H1 (cell line): ENCODE data around the gene PLEKHA1. TPM values are rescaled to one million over a fixed set of nuclear protein-coding genes. Genes with fewer than 3 reads are reported as not detected.

ENCODE experiments used
- CTCF ChIA-PET: fragments of 300-600 bp; sonication (Branson Sonifier 250); formaldehyde crosslinking; loops from one replicate; lab custom pipeline; 2021; ENCODE audit not compliant: partially characterized antibody; lab: Charles Lee
- POLR2A ChIA-PET: fragments of 300-600 bp; sonication (Branson Sonifier 250); formaldehyde crosslinking; loops from one replicate; lab custom pipeline; 2021; ENCODE audit warnings: inconsistent platforms; ENCODE audit not compliant: partially characterized antibody; lab: Charles Lee
- DNase-seq, 2 experiments: peaks; one replicate each; pipeline versions ENCODE4 v3.0.0 to v3.0.0-alpha.2; 2010 to 2022; ENCODE audit warnings: low spot score in 2 of 2, low read depth in 1 of 2, mixed read lengths in 1 of 2
- FAIRE-seq: peaks from 2 replicates; lab custom pipeline; 2011; peaks lifted over from hg19 to GRCh38; lab: Jason Lieb, UNC
- H2AFZ ChIP-seq: 2 replicates; pipeline ENCODE4 v1.8.1; 2012; ENCODE audit warnings: low read length, inconsistent platforms
- H2AK5ac ChIP-seq: 2 replicates; pipeline ENCODE4 v1.6.1; 2013; ENCODE audit warnings: low read depth, low read length
- H2BK120ac ChIP-seq: replicated peaks from 2 replicates; pipeline ENCODE3; 2013; ENCODE audit warnings: low read depth, low read length, inconsistent platforms
- H2BK12ac ChIP-seq: 2 replicates; pipeline ENCODE4 v1.6.1; 2013; ENCODE audit warnings: low read depth, low read length
- H2BK15ac ChIP-seq: 2 replicates; pipeline ENCODE4 v1.6.1; 2013; ENCODE audit warnings: low read length
- H2BK20ac ChIP-seq: 2 replicates; pipeline ENCODE4 v1.6.1; 2013; ENCODE audit warnings: low read length
- H2BK5ac ChIP-seq: 2 replicates; pipeline ENCODE4 v1.6.1; 2013; ENCODE audit warnings: low read depth, low read length
- H3K14ac ChIP-seq: 2 replicates; pipeline ENCODE4 v1.6.1; 2013; ENCODE audit warnings: inconsistent platforms; ENCODE audit not compliant: insufficient read length
- H3K18ac ChIP-seq: 2 replicates; pipeline ENCODE4 v1.6.1; 2013; ENCODE audit warnings: low read length; ENCODE audit errors: extremely low read depth
- H3K23ac ChIP-seq: 2 replicates; pipeline ENCODE4 v1.6.1; 2013; ENCODE audit warnings: inconsistent platforms; ENCODE audit not compliant: insufficient read length
- H3K23me2 ChIP-seq: 2 replicates; pipeline ENCODE4 v1.6.1; 2013; ENCODE audit warnings: low read depth, low read length
- H3K27ac ChIP-seq: 2 replicates; pipeline ENCODE4 v1.6.1; 2011; ENCODE audit warnings: low read depth, low read length, inconsistent platforms
- H3K27me3 ChIP-seq, 4 experiments: replicated peaks in 1 of 4; 1 replicate in 1 of 4; 2 replicates in 3 of 4; pipeline versions ENCODE4 v1.6.1 to v1.8.1; 2011 to 2013; ENCODE audit warnings: low read length in 3 of 4, mild to moderate bottlenecking in 3 of 4, inconsistent platforms in 2 of 4, mixed read lengths in 2 of 4, moderate library complexity in 1 of 4; ENCODE audit not compliant: control insufficient read depth in 3 of 4, insufficient read depth in 3 of 4; ENCODE audit errors: extremely low read depth in 1 of 4
- H3K36me3 ChIP-seq, 4 experiments: 2 replicates each; pipeline versions ENCODE4 v1.6.1 to v1.8.1; 2011 to 2013; ENCODE audit warnings: mild to moderate bottlenecking in 4 of 4, low read length in 3 of 4, moderate library complexity in 2 of 4, control low read depth in 1 of 4, inconsistent platforms in 1 of 4; ENCODE audit not compliant: insufficient read depth in 4 of 4, control insufficient read depth in 2 of 4
- H3K4ac ChIP-seq: replicated peaks from 2 replicates; pipeline ENCODE3; 2013; ENCODE audit warnings: low read length, low read depth, mixed read lengths, inconsistent platforms; ENCODE audit not compliant: insufficient read length
- H3K4me1 ChIP-seq, 4 experiments: replicated peaks in 1 of 4; 1 replicate in 1 of 4; 2 replicates in 3 of 4; pipeline versions ENCODE4 v1.6.1 to v1.8.1; 2011 to 2013; ENCODE audit warnings: low read length in 3 of 4, inconsistent platforms in 2 of 4, mixed read lengths in 1 of 4; ENCODE audit not compliant: insufficient read depth in 4 of 4, control insufficient read depth in 3 of 4
- H3K4me2 ChIP-seq, 2 experiments: 2 replicates each; pipeline versions ENCODE4 v1.6.1 to v1.8.1; 2011 to 2013; ENCODE audit warnings: low read depth in 2 of 2, low read length in 2 of 2, control low read depth in 1 of 2, inconsistent platforms in 1 of 2, mild to moderate bottlenecking in 1 of 2; ENCODE audit not compliant: insufficient read depth in 1 of 2
- H3K4me3 ChIP-seq, 4 experiments: fragments of 200-600, 300-600 bp in 1 of 4; sonication (generic), shearing (Covaris generic), sonication (Bioruptor Twin) in 1 of 4; 2 replicates each; pipeline versions ENCODE4 v1.5.1 to v1.8.1; 2011 to 2016; ENCODE audit warnings: low read length in 4 of 4, low read depth in 3 of 4, control low read depth in 2 of 4, inconsistent platforms in 2 of 4, mild to moderate bottlenecking in 2 of 4, mixed read lengths in 1 of 4, moderate library complexity in 1 of 4; ENCODE audit not compliant: insufficient read depth in 2 of 4; ENCODE audit errors: extremely low read depth in 1 of 4
- H3K56ac ChIP-seq: replicated peaks from 2 replicates; pipeline ENCODE3; 2013; ENCODE audit warnings: low read depth, mild to moderate bottlenecking, mixed read lengths, low read length, inconsistent platforms; ENCODE audit not compliant: insufficient read length
- H3K79me1 ChIP-seq: 2 replicates; pipeline ENCODE4 v1.6.1; 2013; ENCODE audit warnings: low read depth, low read length, control low read depth
- H3K79me2 ChIP-seq, 2 experiments: 2 replicates each; pipeline versions ENCODE4 v1.6.1 to v1.8.1; 2012 to 2013; ENCODE audit warnings: low read length in 2 of 2, mild to moderate bottlenecking in 2 of 2, inconsistent platforms in 1 of 2; ENCODE audit not compliant: insufficient read depth in 2 of 2, control insufficient read depth in 1 of 2
- H3K9ac ChIP-seq, 4 experiments: replicated peaks in 1 of 4; 1 replicate in 1 of 4; 2 replicates in 3 of 4; pipeline versions ENCODE4 v1.6.1 to v1.8.1; 2011 to 2013; ENCODE audit warnings: low read depth in 3 of 4, low read length in 3 of 4, control low read depth in 2 of 4, mild to moderate bottlenecking in 2 of 4, moderate library complexity in 2 of 4, inconsistent platforms in 1 of 4; ENCODE audit errors: extremely low read depth in 1 of 4
- H3K9me3 ChIP-seq, 2 experiments: 2 replicates each; pipeline versions ENCODE4 v1.6.1 to v1.8.1; 2012 to 2013; ENCODE audit warnings: mild to moderate bottlenecking in 2 of 2, moderate library complexity in 2 of 2, control low read depth in 1 of 2, inconsistent platforms in 1 of 2, low read depth in 1 of 2, low read length in 1 of 2, mixed read lengths in 1 of 2; ENCODE audit not compliant: insufficient read depth in 2 of 2
- H4K20me1 ChIP-seq, 2 experiments: replicated peaks in 1 of 2; 2 replicates each; pipeline versions ENCODE3 to v1.8.1; 2011 to 2013; ENCODE audit warnings: inconsistent platforms in 2 of 2, low read length in 2 of 2, mild to moderate bottlenecking in 1 of 2; ENCODE audit not compliant: insufficient read depth in 2 of 2, control insufficient read depth in 1 of 2
- H4K5ac ChIP-seq: 2 replicates; pipeline ENCODE4 v1.6.1; 2013; ENCODE audit warnings: low read length, low read depth, mixed read lengths, inconsistent platforms; ENCODE audit not compliant: insufficient read length
- H4K8ac ChIP-seq: 2 replicates; pipeline ENCODE4 v1.8.0; 2013; ENCODE audit warnings: mild to moderate bottlenecking, moderate library complexity, low read length, inconsistent platforms; ENCODE audit not compliant: insufficient read depth; ENCODE audit errors: extremely low read depth
- H4K91ac ChIP-seq: replicated peaks from 2 replicates; pipeline ENCODE3; 2013; ENCODE audit warnings: low read length, mixed read lengths, inconsistent platforms; ENCODE audit not compliant: insufficient read length
- KDM5A ChIP-seq: fragments of 200-600 bp; IDR thresholded peaks from 2 replicates; pipeline ENCODE4 v1.7.1; 2012; ENCODE audit warnings: mild to moderate bottlenecking, low read length, inconsistent platforms, mixed read lengths
- WGBS, 2 experiments: shearing (Covaris generic) in 1 of 2; methylation state at CpG; one replicate each; pipeline versions ENCODE4 v1.1.6 to v1.1.7; 2013 to 2015; ENCODE audit warnings: low lambda C conversion rate in 2 of 2, mixed read lengths in 2 of 2, inconsistent platforms in 1 of 2, low coverage in 1 of 2, missing lambda C conversion rate in 1 of 2; ENCODE audit not compliant: insufficient replicate concordance in 2 of 2, insufficient coverage in 1 of 2, insufficient read length in 1 of 2; ENCODE audit errors: extremely low coverage in 1 of 2, missing lambda C conversion rate in 1 of 2; 5-methylcytosine and 5-hydroxymethylcytosine counted together
- polyA plus RNA-seq, 7 experiments: library from polyadenylated mRNA; depleted of rRNA in 3 of 7; stranded (reverse) in 5 of 7; unstranded in 2 of 7; fragments of >200 nt in 5 of 7; fragments of 200-250 nt in 2 of 7; gene quantifications; 1 replicate in 5 of 7; 2 replicates in 1 of 7; 4 replicates in 1 of 7; pipeline versions ENCODE4 v1.2.1 to v1.2.3, GENCODE V29; 2011 to 2013; ENCODE audit warnings: missing spikeins in 2 of 7, mixed read lengths in 2 of 7
- total RNA-seq: library from RNA; stranded (reverse); fragmentation: NEBNext Ultra II Directional; extraction: Animal tissue kit (Norgen Biotek cat#: 25700); gene quantifications from 2 replicates; pipeline ENCODE4 v1.2.1, GENCODE V29; 2021

PLEKHA1 gene
- total and polyA plus RNA-seq, 2 of the 8 experiments (the other 6 are each of a cell fraction or from before 2014, with no cell fraction given): 15.6 to 39.7 TPM

- CTCF ChIA-PET: interaction anchor here (0.8 to 1.6 kb wide), 2 partner anchors 9 to 24 kb away, joined by 3 to 6 read pairs; no protein-coding TSS in a partner anchor
- Histone ChIP-seq H2BK120ac (no peak overlapping the region), H3K9me3 (no peaks in the 10 kb centered on the region), H3K23ac (no peak overlapping the region), H3K36me3 (no peaks in the 10 kb centered on the region), H3K4ac (no peak overlapping the region), H3K9ac (no peak overlapping the region), H3K27ac (no peak overlapping the region), H3K18ac (no peak overlapping the region), H3K79me2 (no peaks in the 10 kb centered on the region), H4K8ac (no peak overlapping the region), H4K91ac (no peak overlapping the region), H4K5ac (no peak overlapping the region), H3K4me1 (0 out of 7 replicates have a peak, but pooled peaks cover 0 to 1% (median 0%) of the 10 kb centered on the region in 4 experiments), H2BK20ac (no peak overlapping the region), H3K27me3 (peaks cover 0 to 4% (median 1%) of the 10 kb centered on the region in 4 experiments; a peak in 3 of 7 replicates), H2BK5ac (no peak overlapping the region), H2AK5ac (no peak overlapping the region), H3K14ac (no peak overlapping the region), H3K4me2 (no peak overlapping the region), H4K20me1 (peaks cover 0 to 2% of the 10 kb centered on the region in 2 experiments), H3K4me3 (no peak overlapping the region), H3K23me2 (no peaks in the 10 kb centered on the region), H2AFZ (no peak overlapping the region), H3K79me1 (no peaks in the 10 kb centered on the region; the same call in 1 of the 2 replicates), H2BK15ac (no peak overlapping the region), H2BK12ac (no peak overlapping the region), H3K56ac (no peak overlapping the region)
- 94% methylated on average over 11 of the region's 11 CpGs; no CpG with 5 or more reads in 1 of the 2 experiments for WGBS, 2 experiments
- FAIRE-seq (no peak), DNase-seq (no peak)
- TF ChIP-seq KDM5A: no peak
- POLR2A ChIA-PET: no interaction called here
Measured at GRCh38 chr10:122468926-122469781, 94.6 kb downstream of the PLEKHA1 start.
